Ammon's horn (tissue), 1 donor: ENCODE data around the gene RAMP1.

Source experiments
- DNase-seq: peaks from one replicate; pipeline ENCODE4 v3.0.0-alpha.2; 2016; ENCODE audit warnings: low spot score

Gene RAMP1

GRCh38 chr2:237895544-237896506 lies 36.4 kb downstream of the RAMP1 start:
- peak; percentile 78 for DNase-seq

- DNase-seq, result no peak
Observed at GRCh38 chr2:237896507-237896892, 37.1 kb downstream of the RAMP1 start.

GRCh38 chr2:237896956-237897355 lies 37.5 kb downstream of the RAMP1 start:
- DNase-seq, result no peak

- DNase-seq, result no peak
Observed at GRCh38 chr2:237898057-237898414, 38.6 kb downstream of the RAMP1 start.

DNA sequence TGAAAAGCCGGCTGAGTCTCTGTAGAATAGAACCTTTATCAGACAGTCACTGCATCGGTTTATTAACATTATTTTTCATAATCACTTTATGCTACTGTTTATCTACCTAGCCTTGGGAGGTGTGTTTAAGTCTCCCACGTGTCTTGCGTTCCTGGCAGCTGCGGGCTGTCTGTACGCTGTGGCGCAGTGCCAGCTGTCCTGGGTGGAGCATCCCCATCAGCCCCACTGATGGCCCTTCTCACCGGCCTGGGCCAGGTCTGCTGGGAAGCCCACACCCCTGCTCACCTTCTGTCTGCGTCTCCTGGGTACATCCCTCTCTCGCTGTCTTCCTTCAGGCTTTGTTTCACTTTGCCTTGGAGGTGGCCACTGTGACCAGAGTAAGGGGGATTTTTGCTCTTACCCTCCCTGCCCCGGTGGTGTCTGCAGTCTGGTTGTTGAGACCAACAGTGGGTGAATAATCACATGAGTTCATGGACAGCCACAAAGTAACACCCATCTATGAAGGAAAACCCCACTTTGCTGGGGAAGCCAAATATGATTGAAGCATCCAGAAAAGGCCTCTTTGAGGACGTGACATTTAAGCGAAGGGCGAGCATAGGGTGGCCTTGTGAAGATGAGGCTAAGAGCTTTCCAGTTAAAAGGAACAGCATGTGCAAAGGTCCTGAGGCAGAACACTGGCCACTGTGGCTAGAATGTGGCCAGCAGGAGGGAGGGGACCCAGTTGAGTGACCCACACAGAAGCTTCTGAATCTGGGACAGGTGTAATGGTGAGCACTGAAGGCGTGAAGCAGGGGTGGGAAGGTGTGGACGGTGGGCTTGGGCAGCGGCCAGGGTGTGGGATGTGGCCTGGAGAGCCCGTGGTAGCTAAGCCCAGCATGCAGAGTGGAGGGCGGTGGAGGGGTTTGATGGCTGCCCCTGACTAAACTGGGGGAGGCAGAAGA lies 41.7 kb downstream of the RAMP1 start:
- DNase-seq, result no peak

DNA sequence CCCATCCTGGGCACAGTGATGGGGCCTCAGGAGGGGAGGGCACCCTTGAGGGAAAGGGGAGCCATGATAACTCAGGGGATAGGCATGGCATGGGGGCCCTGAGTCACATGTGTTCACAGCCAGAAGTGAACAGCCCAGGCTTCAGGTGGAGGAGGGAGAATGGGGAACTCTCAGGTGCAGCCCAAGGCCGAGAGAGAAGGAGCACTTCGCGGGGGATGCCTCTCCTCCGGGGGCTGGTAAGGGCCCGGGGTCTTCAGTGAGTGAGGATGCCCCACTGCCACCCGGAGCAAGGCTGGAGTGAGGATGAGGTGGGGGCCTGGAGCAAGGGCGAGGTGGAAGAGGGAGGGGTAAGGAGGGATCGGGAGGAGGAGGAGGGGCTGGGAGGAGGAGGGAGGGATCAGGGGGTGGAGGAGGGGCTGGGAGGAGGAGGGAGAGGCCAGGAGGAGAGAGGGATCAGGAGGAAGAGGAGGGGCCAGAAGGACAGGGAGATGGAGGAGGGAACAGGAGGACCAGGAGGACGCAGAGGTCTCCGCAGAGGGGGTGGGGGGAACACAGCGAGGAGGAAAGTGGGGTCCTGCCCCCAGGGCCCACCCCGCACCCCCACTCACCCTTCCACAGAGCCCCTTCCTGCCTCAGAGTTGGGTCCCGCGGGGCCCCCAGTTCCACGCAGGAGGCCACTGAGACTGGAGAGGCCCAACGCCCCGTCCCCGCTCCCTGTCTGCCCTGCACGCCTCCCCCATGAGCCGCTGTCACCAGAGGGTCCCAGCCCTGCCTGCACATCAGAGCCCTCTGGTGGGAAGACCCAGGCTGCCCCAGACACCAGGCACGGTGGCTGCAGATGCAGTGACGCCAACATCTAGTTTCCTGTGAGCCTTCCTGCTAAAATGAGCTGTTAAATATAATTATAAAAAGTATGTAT lies 42.8 kb downstream of the RAMP1 start:
- DNase-seq, result no peak

- DNase-seq, result peak; percentile 81
Observed at GRCh38 chr2:237904831-237905599, 45.6 kb downstream of the RAMP1 start.

- no peak for DNase-seq
Observed at GRCh38 chr2:237907144-237907543, 47.7 kb downstream of the RAMP1 start.

DNA sequence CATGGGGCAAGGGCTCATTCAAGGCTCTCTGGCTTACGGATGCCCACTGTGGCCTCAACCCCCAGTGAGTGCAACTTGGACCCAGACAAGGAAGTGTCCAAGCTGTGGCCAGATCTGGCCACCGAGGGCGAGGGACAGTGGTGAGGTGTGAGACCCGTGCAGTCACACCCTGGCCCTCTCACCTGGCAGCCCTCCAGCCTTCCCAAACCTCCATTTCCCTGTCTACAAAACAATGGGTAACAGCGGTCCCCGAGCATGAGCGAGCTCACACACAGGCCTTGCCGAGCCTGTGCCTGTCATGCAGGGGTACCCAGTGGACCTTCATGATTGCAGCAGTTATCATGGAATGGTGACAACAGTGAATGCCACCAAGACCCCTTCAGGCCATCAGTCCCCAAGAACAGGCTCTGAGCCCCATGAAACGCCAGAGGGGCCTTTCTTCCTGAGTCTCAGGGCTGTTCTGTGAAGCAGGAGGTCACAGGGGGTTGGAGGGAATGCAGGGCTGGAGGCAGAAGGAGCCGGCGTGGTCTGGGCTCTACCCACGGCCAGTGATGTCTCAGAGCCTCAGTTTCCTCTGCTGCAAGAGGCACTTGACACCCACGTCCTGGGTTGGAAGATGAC lies 49.8 kb downstream of the RAMP1 start:
- no peak for DNase-seq

DNA sequence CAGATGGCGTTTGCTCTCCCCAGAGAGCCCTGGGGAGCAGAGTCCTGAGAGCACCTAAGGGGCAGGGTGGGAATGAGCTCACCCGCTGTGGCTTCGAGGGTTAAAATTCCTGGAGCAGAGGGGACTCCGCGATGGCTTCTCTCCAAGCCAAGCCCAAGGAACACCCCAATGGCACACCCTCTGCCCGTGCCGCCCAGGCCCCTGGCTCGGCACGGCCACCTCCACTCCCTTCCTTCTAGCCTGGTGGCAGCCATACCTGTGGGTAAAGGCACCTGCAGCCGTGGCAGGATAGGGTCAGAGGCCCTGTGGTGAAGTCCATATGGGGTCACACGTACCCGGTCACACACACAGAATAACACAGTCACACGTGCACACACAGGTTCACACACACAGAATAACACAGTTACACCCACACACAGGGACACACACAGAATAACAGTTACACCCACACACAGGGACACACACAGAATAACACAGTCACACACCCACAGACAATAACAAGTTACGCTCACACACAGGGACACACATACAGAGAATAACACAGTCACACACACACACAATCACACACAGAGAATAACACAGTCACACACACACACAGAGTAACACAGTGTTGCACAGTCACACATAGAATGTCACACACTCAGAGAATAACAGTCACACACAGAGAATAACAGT lies 50.5 kb downstream of the RAMP1 start:
- DNase-seq, result no peak

DNA sequence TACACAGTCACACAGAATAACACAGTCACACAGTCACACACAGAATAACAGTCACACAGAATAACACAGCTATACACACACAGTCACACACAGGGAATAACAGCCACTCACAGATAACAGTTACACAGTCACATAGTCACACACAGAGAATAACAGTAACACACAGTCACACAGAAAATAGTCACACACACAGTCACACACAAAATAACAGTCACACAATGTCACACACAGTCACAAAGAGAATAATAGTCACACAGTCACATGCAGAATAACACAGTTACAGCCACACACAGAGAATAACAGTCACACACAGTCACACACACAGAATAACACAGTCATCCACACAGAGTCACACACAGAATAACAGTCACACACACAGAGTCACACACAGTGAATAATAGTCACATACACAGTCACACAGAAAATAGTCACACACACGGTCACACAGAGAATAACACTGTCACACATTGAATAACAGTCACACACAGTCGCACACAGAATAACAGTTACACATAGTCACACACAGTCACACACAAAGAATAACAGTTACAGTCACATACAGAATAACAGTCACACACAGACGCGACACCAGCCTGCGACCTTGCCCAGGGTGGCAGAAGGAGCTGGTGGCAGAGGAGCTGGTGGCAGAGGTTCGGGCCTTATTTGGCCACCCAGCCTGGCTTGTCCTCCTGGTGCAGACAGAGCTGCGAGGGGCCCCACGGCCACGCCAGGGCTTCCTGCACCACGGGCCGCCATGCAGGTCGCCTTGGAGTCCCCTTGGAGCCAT lies 51.3 kb downstream of the RAMP1 start:
- no peak for DNase-seq

- no peak for DNase-seq
Observed at GRCh38 chr2:237911363-237912017, 52.1 kb downstream of the RAMP1 start.

DNA sequence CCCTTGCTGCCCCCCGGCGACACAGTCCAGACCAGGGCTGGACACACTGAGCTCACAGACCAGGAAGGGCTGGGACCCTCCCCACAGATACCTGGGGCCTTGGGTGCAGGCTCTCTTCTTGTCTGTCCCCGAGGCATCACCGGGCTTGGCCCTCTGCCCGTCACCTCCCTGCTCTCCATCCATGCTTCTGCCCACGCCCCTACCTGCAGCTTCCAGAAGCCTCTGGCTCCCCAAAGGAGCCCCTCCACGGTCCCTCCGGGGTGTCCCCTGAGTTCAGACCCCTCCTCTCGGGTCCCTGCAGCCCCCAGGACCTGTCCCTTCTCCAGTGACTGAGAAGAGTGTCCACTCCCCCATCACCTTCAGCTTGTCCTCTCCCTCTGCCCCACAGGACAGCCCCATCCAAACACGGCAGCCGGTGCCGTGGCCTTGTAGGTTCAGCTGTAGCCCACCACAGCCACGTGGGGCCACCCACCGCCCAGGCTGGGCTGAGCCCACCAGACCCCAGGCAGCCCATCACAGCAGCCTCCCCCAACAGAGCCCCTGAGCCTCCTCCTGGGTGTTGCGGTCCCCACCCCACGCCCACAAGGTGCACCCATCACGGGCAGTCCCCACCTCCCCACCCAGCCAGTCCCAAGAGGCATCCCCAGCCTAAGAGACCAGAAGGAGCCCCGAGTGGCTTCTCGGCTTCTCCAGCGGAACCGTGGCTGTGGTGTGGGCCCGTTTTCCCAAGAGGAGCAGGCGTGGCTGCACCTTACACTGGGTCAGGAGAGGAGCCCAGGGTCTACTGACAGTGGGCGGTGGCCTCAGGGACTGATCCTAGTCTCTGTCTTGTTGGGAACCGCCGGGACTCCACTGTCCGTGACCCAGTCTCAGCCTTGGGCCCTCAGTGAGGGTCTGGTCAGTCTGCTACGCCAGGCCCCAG lies 53.1 kb downstream of the RAMP1 start:
- no peak for DNase-seq

DNA sequence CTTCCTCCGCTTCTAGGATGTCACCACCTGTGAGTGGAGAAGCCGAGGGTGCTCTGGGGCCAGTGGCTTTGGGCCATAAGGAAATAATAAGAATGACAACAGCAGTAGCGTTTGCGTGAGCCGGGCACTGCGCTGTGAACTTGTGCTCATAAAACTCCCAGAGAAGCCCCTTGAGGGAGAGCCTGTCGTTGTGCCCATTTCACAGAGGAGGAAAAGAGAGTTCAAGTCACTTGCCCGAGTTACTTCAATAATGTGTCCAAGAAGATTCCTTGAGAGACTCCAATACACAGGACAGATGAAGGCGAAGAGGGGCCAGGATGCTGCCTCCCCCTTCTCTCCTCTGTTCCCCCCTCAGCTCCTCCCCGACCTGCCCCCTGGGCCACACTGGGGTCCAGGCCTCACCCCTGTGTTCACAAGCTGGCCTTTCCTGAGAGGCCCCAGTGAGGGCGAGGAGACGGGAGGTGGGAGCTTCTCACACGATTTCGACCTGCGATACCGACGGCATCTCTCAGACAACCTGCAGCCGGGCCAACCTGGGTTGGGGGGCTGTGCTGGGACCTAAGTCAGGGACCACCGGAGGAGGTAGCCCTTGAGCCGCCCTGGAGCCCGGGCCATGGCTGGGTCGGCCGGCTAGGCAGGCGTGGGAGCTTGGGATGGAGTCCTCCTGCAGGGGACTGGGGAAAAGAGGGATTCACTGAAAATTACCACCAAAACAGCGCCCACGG lies 53.9 kb downstream of the RAMP1 start:
- no peak for DNase-seq

DNA sequence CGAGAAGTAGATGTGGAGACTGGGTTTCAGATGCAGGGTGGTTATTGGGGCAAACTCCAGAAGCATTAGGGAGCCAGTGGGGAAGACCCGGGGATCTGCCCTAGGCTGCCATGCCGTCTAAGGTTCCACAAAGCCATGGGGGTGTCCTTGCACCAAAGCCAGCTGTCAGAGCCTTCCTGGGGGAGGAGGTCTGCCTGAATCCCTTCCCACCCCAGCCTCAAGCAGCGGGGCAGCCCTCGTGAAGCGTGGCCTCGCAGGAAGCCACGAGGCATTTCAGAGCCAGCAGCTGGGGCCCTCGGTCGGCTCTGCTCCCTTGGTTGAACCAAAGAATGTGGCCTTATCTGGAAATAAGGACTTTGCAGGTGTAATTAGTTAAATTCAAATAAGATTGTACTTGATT lies 56.2 kb downstream of the RAMP1 start:
- DNase-seq, result no peak

GRCh38 chr2:237916296-237916695 lies 56.9 kb downstream of the RAMP1 start:
- DNase-seq, result no peak
